ENCODE measurements around the gene ZMYM4. TPM values are rescaled to one million over a fixed set of nuclear protein-coding genes. Genes with fewer than 3 reads are reported as not detected.

The ZMYM4 gene
- total and polyA plus RNA-seq, 10 of the 15 experiments (the other 5 are each of a cell fraction or from before 2014, with no cell fraction given): 8.0 to 37.0 (median 28.1) TPM

DNA sequence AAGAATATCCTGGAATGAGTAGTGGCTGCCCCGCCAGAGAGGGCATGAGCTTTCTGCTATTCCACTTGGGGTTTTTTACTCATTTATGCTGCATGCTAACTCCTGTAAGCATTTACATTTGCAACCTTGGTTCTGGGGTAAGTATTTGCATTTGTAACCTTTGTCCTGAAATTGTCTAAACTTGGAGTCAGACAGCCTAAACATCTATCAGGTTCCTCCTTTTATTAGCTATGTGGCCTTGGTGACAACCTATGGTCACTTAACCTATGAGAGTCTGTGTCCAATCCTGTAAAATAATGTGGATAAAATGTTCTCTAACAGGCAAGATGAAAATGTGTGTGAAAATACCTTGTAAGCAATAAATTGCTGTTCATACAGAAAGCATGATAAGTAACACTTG lies 8.9 kb upstream of the ZMYM4 start:
- intact Hi-C loops (cut with micrococcal nuclease; ENCODE audit: unreplicated experiment) (no loop called here), in situ Hi-C loops (cut with MboI) (no loop called here)
- RAD21 ChIA-PET (ENCODE audit: unreplicated experiment): no interaction called here
- no peaks in the 10 kb centered on the region for H3K27me3 ChIP-seq (replicated peaks in 1 of 2; ENCODE audit: control insufficient read depth in 2 of 2, insufficient read depth in 2 of 2, low read length in 1 of 2)
- no peak overlapping the region for H3K27ac ChIP-seq (ENCODE audit: control insufficient read depth, insufficient read depth)
- no peaks in the 10 kb centered on the region for H3K36me3 ChIP-seq (ENCODE audit: control insufficient read depth in 2 of 2, insufficient read depth in 2 of 2, low read length in 1 of 2)
- ATAC-seq (no peak), FAIRE-seq (no peak), DNase-seq (ENCODE audit: low read depth, low spot score) (no peak)
- H3K4me1 ChIP-seq (ENCODE audit: control insufficient read depth, insufficient read depth, low read length): no peaks in the 10 kb centered on the region
- no peaks in the 10 kb centered on the region for H3K79me2 ChIP-seq (ENCODE audit: control insufficient read depth, insufficient read depth, low read length)
- H3K9ac ChIP-seq (ENCODE audit: control insufficient read depth, insufficient read depth, low read length): no peak overlapping the region
- no TSS peak for BruUV-seq (replicated peaks)
- no peaks in the 10 kb centered on the region for H3K9me3 ChIP-seq (replicated peaks; ENCODE audit: control insufficient read depth, insufficient read depth, low read length)
- no peak overlapping the region for H3K4me2 ChIP-seq (ENCODE audit: control insufficient read depth, insufficient read depth)
- SMC1A ChIA-PET (ENCODE audit: uncharacterized antibody, unreplicated experiment): interaction anchor here (1.1 kb wide), 1 partner anchor 33 kb away, joined by 4 read pairs; no protein-coding TSS in a partner anchor
- no peak overlapping the region for H3K4me3 ChIP-seq
- CTCF ChIA-PET: interaction anchor here (1.0 kb wide), 1 partner anchor 58 kb away, joined by 3 read pairs; no protein-coding TSS in a partner anchor
- POLR2A ChIA-PET: no interaction called here
- no peak overlapping the region for H2AFZ ChIP-seq (ENCODE audit: control insufficient read depth, low read depth, low read length)
- no peaks in the 10 kb centered on the region for H4K20me1 ChIP-seq (ENCODE audit: control insufficient read depth, insufficient read depth)
- 38% methylated on average over 1 of the region's 1 CpG for WGBS (ENCODE audit: insufficient coverage, insufficient replicate concordance, low lambda C conversion rate, missing lambda C conversion rate)
- TF ChIP-seq FOS (IDR thresholded peaks at IDR 0.05; ENCODE audit: borderline replicate concordance, extremely low read depth, insufficient read length) (no peak), HCFC1 (IDR thresholded peaks at IDR 0.05; ENCODE audit: low read length) (no peak), DPF2 (IDR thresholded peaks at IDR 0.05) (no peak), IKZF2 (IDR thresholded peaks at IDR 0.05) (no peak), HDAC2 (IDR thresholded peaks at IDR 0.05) (no peak), RFX5 (IDR thresholded peaks at IDR 0.05; ENCODE audit: low read depth, low read length) (no peak), TCF3 (IDR thresholded peaks at IDR 0.05; ENCODE audit: borderline replicate concordance, insufficient read depth, low read depth, low read length) (no peak), YY1 (IDR thresholded peaks at IDR 0.05; ENCODE audit: low read depth, low read length) (no peak), CEBPB (IDR thresholded peaks at IDR 0.05; ENCODE audit: borderline replicate concordance in 1 of 2, low read depth in 2 of 2, low read length in 2 of 2) (no peak)
- TF ChIP-seq, protein P1, sequence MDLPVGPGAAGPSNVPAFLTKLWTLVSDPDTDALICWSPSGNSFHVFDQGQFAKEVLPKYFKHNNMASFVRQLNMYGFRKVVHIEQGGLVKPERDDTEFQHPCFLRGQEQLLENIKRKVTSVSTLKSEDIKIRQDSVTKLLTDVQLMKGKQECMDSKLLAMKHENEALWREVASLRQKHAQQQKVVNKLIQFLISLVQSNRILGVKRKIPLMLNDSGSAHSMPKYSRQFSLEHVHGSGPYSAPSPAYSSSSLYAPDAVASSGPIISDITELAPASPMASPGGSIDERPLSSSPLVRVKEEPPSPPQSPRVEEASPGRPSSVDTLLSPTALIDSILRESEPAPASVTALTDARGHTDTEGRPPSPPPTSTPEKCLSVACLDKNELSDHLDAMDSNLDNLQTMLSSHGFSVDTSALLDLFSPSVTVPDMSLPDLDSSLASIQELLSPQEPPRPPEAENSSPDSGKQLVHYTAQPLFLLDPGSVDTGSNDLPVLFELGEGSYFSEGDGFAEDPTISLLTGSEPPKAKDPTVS (IDR thresholded peaks at IDR 0.05; ENCODE audit: low read depth, low read length): no peak
- TF ChIP-seq, protein P2, sequence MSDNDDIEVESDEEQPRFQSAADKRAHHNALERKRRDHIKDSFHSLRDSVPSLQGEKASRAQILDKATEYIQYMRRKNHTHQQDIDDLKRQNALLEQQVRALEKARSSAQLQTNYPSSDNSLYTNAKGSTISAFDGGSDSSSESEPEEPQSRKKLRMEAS (IDR thresholded peaks at IDR 0.05; ENCODE audit: low read depth, low read length): no peak

Data from GM12878 (cell line).